H1 (cell line): ENCODE data around the gene TMEM145. TPM values are rescaled to one million over a fixed set of nuclear protein-coding genes. Genes with fewer than 3 reads are reported as not detected.

Experiments
- CTCF ChIA-PET: fragments of 300-600 bp; sonication (Branson Sonifier 250); formaldehyde crosslinking; loops from one replicate; lab custom pipeline; 2021; ENCODE audit not compliant: partially characterized antibody; lab: Charles Lee
- POLR2A ChIA-PET: fragments of 300-600 bp; sonication (Branson Sonifier 250); formaldehyde crosslinking; loops from one replicate; lab custom pipeline; 2021; ENCODE audit warnings: inconsistent platforms; ENCODE audit not compliant: partially characterized antibody; lab: Charles Lee
- DNase-seq, 2 experiments: peaks; one replicate each; pipeline versions ENCODE4 v3.0.0 to v3.0.0-alpha.2; 2010 to 2022; ENCODE audit warnings: low spot score in 2 of 2, low read depth in 1 of 2, mixed read lengths in 1 of 2
- FAIRE-seq: peaks from 2 replicates; lab custom pipeline; 2011; peaks lifted over from hg19 to GRCh38; lab: Jason Lieb, UNC
- H2AFZ ChIP-seq: 2 replicates; pipeline ENCODE4 v1.8.1; 2012; ENCODE audit warnings: low read length, inconsistent platforms
- H2AK5ac ChIP-seq: 2 replicates; pipeline ENCODE4 v1.6.1; 2013; ENCODE audit warnings: low read depth, low read length
- H2BK120ac ChIP-seq: replicated peaks from 2 replicates; pipeline ENCODE3; 2013; ENCODE audit warnings: low read depth, low read length, inconsistent platforms
- H2BK12ac ChIP-seq: 2 replicates; pipeline ENCODE4 v1.6.1; 2013; ENCODE audit warnings: low read depth, low read length
- H2BK15ac ChIP-seq: 2 replicates; pipeline ENCODE4 v1.6.1; 2013; ENCODE audit warnings: low read length
- H2BK20ac ChIP-seq: 2 replicates; pipeline ENCODE4 v1.6.1; 2013; ENCODE audit warnings: low read length
- H2BK5ac ChIP-seq: 2 replicates; pipeline ENCODE4 v1.6.1; 2013; ENCODE audit warnings: low read depth, low read length
- H3K14ac ChIP-seq: 2 replicates; pipeline ENCODE4 v1.6.1; 2013; ENCODE audit warnings: inconsistent platforms; ENCODE audit not compliant: insufficient read length
- H3K18ac ChIP-seq: 2 replicates; pipeline ENCODE4 v1.6.1; 2013; ENCODE audit warnings: low read length; ENCODE audit errors: extremely low read depth
- H3K23ac ChIP-seq: 2 replicates; pipeline ENCODE4 v1.6.1; 2013; ENCODE audit warnings: inconsistent platforms; ENCODE audit not compliant: insufficient read length
- H3K23me2 ChIP-seq: 2 replicates; pipeline ENCODE4 v1.6.1; 2013; ENCODE audit warnings: low read depth, low read length
- H3K27ac ChIP-seq: 2 replicates; pipeline ENCODE4 v1.6.1; 2011; ENCODE audit warnings: low read depth, low read length, inconsistent platforms
- H3K27me3 ChIP-seq, 4 experiments: replicated peaks in 1 of 4; 1 replicate in 1 of 4; 2 replicates in 3 of 4; pipeline versions ENCODE4 v1.6.1 to v1.8.1; 2011 to 2013; ENCODE audit warnings: low read length in 3 of 4, mild to moderate bottlenecking in 3 of 4, inconsistent platforms in 2 of 4, mixed read lengths in 2 of 4, moderate library complexity in 1 of 4; ENCODE audit not compliant: control insufficient read depth in 3 of 4, insufficient read depth in 3 of 4; ENCODE audit errors: extremely low read depth in 1 of 4
- H3K36me3 ChIP-seq, 4 experiments: 2 replicates each; pipeline versions ENCODE4 v1.6.1 to v1.8.1; 2011 to 2013; ENCODE audit warnings: mild to moderate bottlenecking in 4 of 4, low read length in 3 of 4, moderate library complexity in 2 of 4, control low read depth in 1 of 4, inconsistent platforms in 1 of 4; ENCODE audit not compliant: insufficient read depth in 4 of 4, control insufficient read depth in 2 of 4
- H3K4ac ChIP-seq: replicated peaks from 2 replicates; pipeline ENCODE3; 2013; ENCODE audit warnings: low read length, low read depth, mixed read lengths, inconsistent platforms; ENCODE audit not compliant: insufficient read length
- H3K4me1 ChIP-seq, 4 experiments: replicated peaks in 1 of 4; 1 replicate in 1 of 4; 2 replicates in 3 of 4; pipeline versions ENCODE4 v1.6.1 to v1.8.1; 2011 to 2013; ENCODE audit warnings: low read length in 3 of 4, inconsistent platforms in 2 of 4, mixed read lengths in 1 of 4; ENCODE audit not compliant: insufficient read depth in 4 of 4, control insufficient read depth in 3 of 4
- H3K4me2 ChIP-seq, 2 experiments: 2 replicates each; pipeline versions ENCODE4 v1.6.1 to v1.8.1; 2011 to 2013; ENCODE audit warnings: low read depth in 2 of 2, low read length in 2 of 2, control low read depth in 1 of 2, inconsistent platforms in 1 of 2, mild to moderate bottlenecking in 1 of 2; ENCODE audit not compliant: insufficient read depth in 1 of 2
- H3K4me3 ChIP-seq, 4 experiments: fragments of 200-600, 300-600 bp in 1 of 4; sonication (generic), shearing (Covaris generic), sonication (Bioruptor Twin) in 1 of 4; 2 replicates each; pipeline versions ENCODE4 v1.5.1 to v1.8.1; 2011 to 2016; ENCODE audit warnings: low read length in 4 of 4, low read depth in 3 of 4, control low read depth in 2 of 4, inconsistent platforms in 2 of 4, mild to moderate bottlenecking in 2 of 4, mixed read lengths in 1 of 4, moderate library complexity in 1 of 4; ENCODE audit not compliant: insufficient read depth in 2 of 4; ENCODE audit errors: extremely low read depth in 1 of 4
- H3K56ac ChIP-seq: replicated peaks from 2 replicates; pipeline ENCODE3; 2013; ENCODE audit warnings: low read depth, mild to moderate bottlenecking, mixed read lengths, low read length, inconsistent platforms; ENCODE audit not compliant: insufficient read length
- H3K79me1 ChIP-seq: 2 replicates; pipeline ENCODE4 v1.6.1; 2013; ENCODE audit warnings: low read depth, low read length, control low read depth
- H3K79me2 ChIP-seq, 2 experiments: 2 replicates each; pipeline versions ENCODE4 v1.6.1 to v1.8.1; 2012 to 2013; ENCODE audit warnings: low read length in 2 of 2, mild to moderate bottlenecking in 2 of 2, inconsistent platforms in 1 of 2; ENCODE audit not compliant: insufficient read depth in 2 of 2, control insufficient read depth in 1 of 2
- H3K9ac ChIP-seq, 4 experiments: replicated peaks in 1 of 4; 1 replicate in 1 of 4; 2 replicates in 3 of 4; pipeline versions ENCODE4 v1.6.1 to v1.8.1; 2011 to 2013; ENCODE audit warnings: low read depth in 3 of 4, low read length in 3 of 4, control low read depth in 2 of 4, mild to moderate bottlenecking in 2 of 4, moderate library complexity in 2 of 4, inconsistent platforms in 1 of 4; ENCODE audit errors: extremely low read depth in 1 of 4
- H3K9me3 ChIP-seq, 2 experiments: 2 replicates each; pipeline versions ENCODE4 v1.6.1 to v1.8.1; 2012 to 2013; ENCODE audit warnings: mild to moderate bottlenecking in 2 of 2, moderate library complexity in 2 of 2, control low read depth in 1 of 2, inconsistent platforms in 1 of 2, low read depth in 1 of 2, low read length in 1 of 2, mixed read lengths in 1 of 2; ENCODE audit not compliant: insufficient read depth in 2 of 2
- H4K20me1 ChIP-seq, 2 experiments: replicated peaks in 1 of 2; 2 replicates each; pipeline versions ENCODE3 to v1.8.1; 2011 to 2013; ENCODE audit warnings: inconsistent platforms in 2 of 2, low read length in 2 of 2, mild to moderate bottlenecking in 1 of 2; ENCODE audit not compliant: insufficient read depth in 2 of 2, control insufficient read depth in 1 of 2
- H4K5ac ChIP-seq: 2 replicates; pipeline ENCODE4 v1.6.1; 2013; ENCODE audit warnings: low read length, low read depth, mixed read lengths, inconsistent platforms; ENCODE audit not compliant: insufficient read length
- H4K8ac ChIP-seq: 2 replicates; pipeline ENCODE4 v1.8.0; 2013; ENCODE audit warnings: mild to moderate bottlenecking, moderate library complexity, low read length, inconsistent platforms; ENCODE audit not compliant: insufficient read depth; ENCODE audit errors: extremely low read depth
- H4K91ac ChIP-seq: replicated peaks from 2 replicates; pipeline ENCODE3; 2013; ENCODE audit warnings: low read length, mixed read lengths, inconsistent platforms; ENCODE audit not compliant: insufficient read length
- BRCA1 ChIP-seq: IDR thresholded peaks from 2 replicates; pipeline ENCODE4 v1.6.1; 2012; ENCODE audit warnings: low read depth, low read length, improper control_type of control experiment
- GTF2F1 ChIP-seq: IDR thresholded peaks from 2 replicates; pipeline ENCODE4 v1.6.1; 2012; ENCODE audit warnings: low read depth, low read length, improper control_type of control experiment, borderline replicate concordance
- JUND ChIP-seq: IDR thresholded peaks from 2 replicates; pipeline ENCODE4 v1.6.1; 2011; ENCODE audit warnings: mild to moderate bottlenecking, improper control_type of control experiment, low read length
- MAX ChIP-seq: IDR thresholded peaks from 2 replicates; pipeline ENCODE4 v1.6.1; 2012; ENCODE audit warnings: inconsistent platforms
- NRF1 ChIP-seq: IDR thresholded peaks from 2 replicates; pipeline ENCODE4 v1.6.1; 2011; ENCODE audit warnings: mild to moderate bottlenecking, low read depth, low read length, improper control_type of control experiment
- PHF8 ChIP-seq: fragments of 200-600 bp; sonication (generic); conservative IDR thresholded peaks from 2 replicates; pipeline ENCODE4 v1.7.1; 2012; ENCODE audit warnings: low read depth, mild to moderate bottlenecking, inconsistent platforms, low read length, moderate library complexity
- SIN3A ChIP-seq, 2 experiments: IDR thresholded peaks in 1 of 2; conservative IDR thresholded peaks in 1 of 2; 2 replicates each; pipeline ENCODE4 v1.6.1; 2011 to 2012; ENCODE audit warnings: low read length in 2 of 2, improper control_type of control experiment in 1 of 2, low read depth in 1 of 2, mild to moderate bottlenecking in 1 of 2
- SP1 ChIP-seq: IDR thresholded peaks from 2 replicates; pipeline ENCODE4 v1.6.1; 2011; ENCODE audit warnings: low read depth, low read length
- SP2 ChIP-seq: IDR thresholded peaks from 2 replicates; pipeline ENCODE4 v1.6.1; 2012; ENCODE audit warnings: mild to moderate bottlenecking, low read length, inconsistent platforms
- TAF1 ChIP-seq: IDR thresholded peaks from 2 replicates; pipeline ENCODE4 v1.6.1; 2011; ENCODE audit warnings: mild to moderate bottlenecking, low read depth, low read length
- YY1 ChIP-seq: IDR thresholded peaks from 2 replicates; pipeline ENCODE4 v1.6.1; 2011; ENCODE audit warnings: low read depth, mild to moderate bottlenecking, low read length
- WGBS, 2 experiments: shearing (Covaris generic) in 1 of 2; methylation state at CpG; one replicate each; pipeline versions ENCODE4 v1.1.6 to v1.1.7; 2013 to 2015; ENCODE audit warnings: low lambda C conversion rate in 2 of 2, mixed read lengths in 2 of 2, inconsistent platforms in 1 of 2, low coverage in 1 of 2, missing lambda C conversion rate in 1 of 2; ENCODE audit not compliant: insufficient replicate concordance in 2 of 2, insufficient coverage in 1 of 2, insufficient read length in 1 of 2; ENCODE audit errors: extremely low coverage in 1 of 2, missing lambda C conversion rate in 1 of 2; 5-methylcytosine and 5-hydroxymethylcytosine counted together
- polyA plus RNA-seq, 7 experiments: library from polyadenylated mRNA; depleted of rRNA in 3 of 7; stranded (reverse) in 5 of 7; unstranded in 2 of 7; fragments of >200 nt in 5 of 7; fragments of 200-250 nt in 2 of 7; gene quantifications; 1 replicate in 5 of 7; 2 replicates in 1 of 7; 4 replicates in 1 of 7; pipeline versions ENCODE4 v1.2.1 to v1.2.3, GENCODE V29; 2011 to 2013; ENCODE audit warnings: missing spikeins in 2 of 7, mixed read lengths in 2 of 7
- total RNA-seq: library from RNA; stranded (reverse); fragmentation: NEBNext Ultra II Directional; extraction: Animal tissue kit (Norgen Biotek cat#: 25700); gene quantifications from 2 replicates; pipeline ENCODE4 v1.2.1, GENCODE V29; 2021

TMEM145 gene
- total and polyA plus RNA-seq, 2 of the 8 experiments (the other 6 are each of a cell fraction or from before 2014, with no cell fraction given), result 2.3 to 4.7 TPM

DNA sequence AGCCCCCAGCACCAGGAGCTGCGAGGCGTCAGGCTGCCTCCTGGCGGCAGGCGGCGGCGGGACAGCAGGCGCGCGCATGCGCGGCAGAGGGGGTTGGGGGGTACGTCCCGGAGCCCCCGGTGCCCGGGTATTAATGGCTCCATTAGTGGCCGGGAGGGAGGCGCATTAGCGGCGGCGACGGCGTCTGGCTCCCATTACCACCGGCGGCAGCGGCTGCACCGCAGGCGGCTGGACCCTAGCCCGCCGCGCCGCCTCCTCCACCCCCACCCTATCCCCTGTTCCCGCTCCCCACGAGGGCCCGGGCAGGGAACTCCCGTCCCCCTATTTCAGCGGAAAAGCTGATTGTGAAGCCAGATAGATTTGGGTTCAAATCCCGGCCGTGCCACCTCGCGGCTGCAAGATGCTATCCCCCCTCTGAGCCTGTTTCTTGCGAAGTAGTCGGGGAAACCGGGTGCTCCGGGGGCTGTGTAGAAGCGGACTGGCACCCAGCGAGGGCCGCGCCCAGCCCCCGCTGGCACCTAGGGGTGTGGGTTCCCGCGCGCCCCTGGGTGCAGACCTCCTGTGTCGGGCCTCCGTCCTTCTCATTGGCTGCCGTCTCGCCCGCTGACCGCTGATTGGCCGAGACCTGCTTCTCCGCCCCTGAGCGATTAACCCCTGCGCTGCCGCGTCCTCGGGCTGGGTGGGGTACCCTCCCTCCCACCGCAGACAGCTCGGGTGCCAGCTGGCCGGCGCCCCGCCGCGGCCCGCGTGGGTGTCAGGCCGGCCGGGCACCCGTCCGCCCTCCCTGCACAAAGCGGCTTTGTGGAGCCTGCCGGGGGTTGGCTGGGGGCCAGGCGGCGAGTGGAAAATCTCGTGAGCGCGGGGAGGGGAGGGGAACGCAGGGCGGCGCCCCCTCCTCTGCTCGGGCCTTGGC, 33.0 kb upstream of the TMEM145 start:
- Histone ChIP-seq H3K9me3 (no peaks in the 10 kb centered on the region), H2BK12ac (peak overlapping the region; percentile 27; the same call in 1 of the 2 replicates), H3K4me3 (peak overlapping the region; percentile 56 to 81 (median 74)), H3K9ac (no peak overlapping the region; a peak in 1 of 7 replicates), H3K18ac (no peak overlapping the region; the same call in 1 of the 2 replicates), H3K23ac (no peak overlapping the region), H4K5ac (peak overlapping the region; percentile 57), H3K4ac (no peak overlapping the region), H4K8ac (peak overlapping the region; percentile 72), H3K27me3 (no peaks in the 10 kb centered on the region), H3K4me2 (peak overlapping the region; percentile 81 to 96), H3K23me2 (peaks cover 28% of the 10 kb centered on the region), H2BK20ac (no peak overlapping the region), H2BK15ac (no peak overlapping the region), H2BK120ac (no peak overlapping the region), H3K56ac (peak overlapping the region; percentile 26), H3K36me3 (no peaks in the 10 kb centered on the region), H4K91ac (no peak overlapping the region), H4K20me1 (peaks cover 0 to 10% of the 10 kb centered on the region in 2 experiments), H2BK5ac (peak overlapping the region; percentile 66; the same call in 1 of the 2 replicates), H2AK5ac (no peak overlapping the region), H3K27ac (no peak overlapping the region), H2AFZ (no peak overlapping the region), H3K79me1 (peaks cover 11% of the 10 kb centered on the region), H3K14ac (no peak overlapping the region), H3K79me2 (peaks cover 0 to 10% of the 10 kb centered on the region in 2 experiments; a peak in 2 of 4 replicates), H3K4me1 (peaks cover 9 to 40% (median 23%) of the 10 kb centered on the region in 4 experiments)
- CTCF ChIA-PET, result interaction anchor here (0.5 to 7.4 kb wide), 27 partner anchors 10 to 374 kb away, joined by 3 to 260 read pairs (median 5); partner anchors contain the start of genes CIC, ERF, GSK3A and POU2F2
- FAIRE-seq (no peak), DNase-seq (peak in 1 of 2 experiments; percentile 95)
- WGBS, 2 experiments, result 2% methylated on average over 49 of the region's 89 CpGs; no CpG with 5 or more reads in 1 of the 2 experiments
- POLR2A ChIA-PET, result interaction anchor here (0.6 to 6.5 kb wide), 16 partner anchors 9 to 204 kb away, joined by 3 to 68 read pairs (median 5); partner anchors contain the start of genes CIC, ERF, GSK3A and PAFAH1B3
- TF ChIP-seq SP1, result peak; percentile 76
- no peak for TF ChIP-seq JUND
- TF ChIP-seq PHF8, result peak; percentile 1; the same call in 1 of the 2 replicates
- 0 out of 2 replicates have a peak, but pooled peaks have one; percentile 54 for TF ChIP-seq TAF1
- TF ChIP-seq NRF1, result peak; percentile 85
- peak; percentile 34 to 65; a peak in 2 of 4 replicates for TF ChIP-seq SIN3A (conservative IDR thresholded peaks at IDR 0.05 in 1 of 2, IDR thresholded peaks at IDR 0.05 in 1 of 2; ENCODE audit: low read depth in 1 of 2, low read length in 2 of 2)
- TF ChIP-seq BRCA1, result no peak
- peak; percentile 41; the same call in 1 of the 2 replicates for TF ChIP-seq YY1
- TF ChIP-seq SP2, result no peak
- no peak for TF ChIP-seq GTF2F1
- 0 out of 2 replicates have a peak, but pooled peaks have one; percentile 25 for TF ChIP-seq MAX
